Stimulated activated CD4-positive, alpha-beta T cell treated with anti-CD3 and anti-CD28 coated beads, TNF-alpha, amount 100 ng/mL, for 1 hour (primary cell): Measurements from ENCODE around the gene TREM1.
"Not testable (repeated sequence)": the region's sequence is repeated elsewhere in the genome, so short reads cannot be mapped to it uniquely, and the experiment has no call there.

Source experiments
- DNase-seq, 3 donors: peaks; one replicate each; pipeline ENCODE4 v3.0.0-alpha.2; 2020; ENCODE audit warnings: low read depth in 3 of 3, low spot score in 1 of 3

Gene TREM1

DNA sequence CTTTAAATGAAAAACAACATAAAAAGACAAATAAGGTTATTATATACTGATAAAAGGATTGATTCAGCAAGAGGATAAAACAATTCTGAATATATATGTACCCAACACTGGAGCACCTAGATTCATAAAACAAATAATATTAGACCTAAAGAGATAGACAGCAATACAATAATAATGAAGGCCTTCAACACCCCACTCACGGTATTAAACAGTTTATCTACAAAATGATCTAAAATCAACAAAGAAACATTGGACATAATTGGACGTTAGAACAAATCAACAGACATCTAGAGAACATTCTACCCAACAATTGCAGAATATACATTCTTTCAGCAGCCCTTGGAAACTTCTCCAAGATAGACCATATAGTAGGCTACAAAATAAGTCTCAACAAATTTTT is 24.1 kb downstream of the TREM1 start:
- no peak for DNase-seq

DNA sequence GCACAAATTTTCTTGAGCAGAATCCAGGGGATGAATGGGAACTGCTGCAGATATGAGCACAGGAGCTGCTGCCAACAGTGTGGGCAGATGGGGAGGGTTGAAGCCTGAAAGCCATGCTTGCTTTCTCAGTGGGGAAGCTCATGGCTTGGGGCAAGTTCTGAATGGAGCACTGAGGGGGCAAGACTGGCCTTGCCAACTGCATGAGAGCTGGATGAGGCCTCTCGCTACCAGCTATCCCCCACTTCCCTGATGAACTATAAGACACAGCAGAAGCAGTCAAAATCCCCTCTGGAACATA is 28.3 kb downstream of the TREM1 start:
- no peak for DNase-seq

DNA sequence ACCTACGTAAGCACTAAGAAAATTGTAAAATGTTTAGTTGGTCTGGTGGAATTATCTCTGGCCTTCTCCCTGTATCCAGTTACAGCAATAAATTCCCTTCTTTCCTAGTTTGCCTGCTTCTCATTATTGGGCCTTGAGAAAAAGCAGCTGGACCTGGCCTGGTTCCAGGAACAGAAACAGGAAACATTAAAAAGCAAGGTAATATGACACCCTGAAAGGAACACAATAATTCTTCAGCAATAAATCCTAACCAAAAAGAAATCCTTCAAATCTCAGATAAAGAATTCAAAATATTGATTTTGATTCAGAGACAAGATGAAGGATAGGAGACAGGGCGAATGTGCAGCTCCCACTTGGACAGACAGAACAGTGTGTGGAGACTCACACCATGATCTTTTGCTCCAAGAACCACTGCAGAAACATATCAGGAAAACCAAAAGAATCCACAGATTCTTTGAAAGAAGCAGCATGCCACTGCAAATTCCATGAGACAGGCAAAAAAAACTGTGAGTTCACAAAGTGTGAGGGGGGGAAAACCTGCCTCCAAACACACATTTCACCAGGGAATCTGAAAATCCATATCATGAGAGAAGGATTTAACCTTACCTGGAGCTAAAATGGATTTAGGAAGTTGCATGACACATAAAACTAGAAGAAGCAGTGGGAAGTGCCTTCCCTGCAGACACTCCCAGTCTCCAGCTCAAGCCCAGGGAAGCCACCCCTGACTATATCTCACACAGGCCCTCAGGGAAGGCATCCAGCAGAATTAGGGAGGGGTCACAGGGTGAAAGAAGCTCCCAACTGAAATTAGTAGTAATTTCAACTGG is 28.9 kb downstream of the TREM1 start:
- DNase-seq, result no peak

DNA sequence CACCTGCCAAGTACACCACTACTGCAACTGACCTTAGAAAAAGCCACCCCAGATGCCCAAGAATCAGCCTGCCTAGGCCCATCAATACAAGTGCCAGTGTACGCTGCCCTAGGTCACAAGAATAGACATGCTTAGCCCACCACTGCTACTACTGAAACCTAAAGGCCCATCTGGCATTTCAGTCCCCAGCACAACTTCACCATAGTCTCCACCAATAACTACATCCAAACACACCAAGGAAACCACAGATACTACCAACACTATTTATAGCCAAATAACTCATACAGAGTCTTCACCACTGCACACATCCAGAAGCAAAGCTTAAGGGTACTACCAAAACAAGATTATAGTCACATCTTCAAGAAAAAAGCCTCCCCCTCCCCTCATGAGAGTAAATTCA is 30.1 kb downstream of the TREM1 start:
- DNase-seq, result no peak

DNA sequence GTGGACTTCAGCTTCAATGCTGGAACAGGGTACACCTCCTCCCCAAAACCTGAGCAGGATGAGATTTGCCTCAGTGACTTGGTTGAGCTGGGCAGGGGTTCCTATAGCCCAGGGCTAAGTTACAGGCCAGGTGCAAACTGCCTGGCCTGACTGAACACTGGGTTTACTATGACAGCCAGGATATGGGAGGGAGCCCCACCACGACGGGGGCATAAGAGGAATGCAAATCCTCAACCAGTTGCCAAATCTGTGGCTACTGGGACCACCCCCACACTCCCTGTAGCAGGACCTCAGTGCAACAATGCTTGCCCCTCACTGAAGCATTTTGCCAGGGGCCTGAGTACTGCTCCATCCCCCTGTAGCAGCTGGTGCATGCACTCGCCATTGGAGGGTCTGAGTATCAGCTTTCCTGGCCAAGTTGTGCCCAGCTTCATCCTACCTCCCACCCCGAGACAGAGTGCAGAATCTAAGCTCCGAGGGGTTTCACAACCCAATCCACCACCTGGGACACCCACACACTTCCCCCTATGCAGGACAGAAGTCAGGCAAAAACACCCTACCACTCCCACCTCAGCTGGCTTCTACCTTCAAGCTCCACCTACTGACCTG is 30.7 kb downstream of the TREM1 start:
- no peak for DNase-seq

DNA sequence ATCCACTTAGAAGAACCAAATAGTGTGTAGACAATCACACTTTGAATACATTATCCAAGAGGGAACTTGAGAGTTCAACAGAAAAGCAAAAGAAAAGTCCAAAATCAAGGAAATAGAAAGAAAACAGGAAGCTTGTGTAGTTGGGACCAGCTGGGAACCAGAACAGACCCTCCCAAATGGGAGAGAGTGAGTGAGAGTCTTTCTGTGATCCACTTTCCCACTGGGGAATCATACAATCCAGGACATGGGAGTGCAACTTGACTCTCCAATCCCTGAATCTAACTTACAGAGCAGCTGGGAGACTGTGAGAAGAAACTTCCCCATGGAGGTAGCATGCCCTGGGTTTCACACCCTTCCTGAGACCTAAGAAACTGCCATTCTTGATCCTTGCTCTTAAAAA is 31.4 kb downstream of the TREM1 start:
- DNase-seq, result no peak

DNA sequence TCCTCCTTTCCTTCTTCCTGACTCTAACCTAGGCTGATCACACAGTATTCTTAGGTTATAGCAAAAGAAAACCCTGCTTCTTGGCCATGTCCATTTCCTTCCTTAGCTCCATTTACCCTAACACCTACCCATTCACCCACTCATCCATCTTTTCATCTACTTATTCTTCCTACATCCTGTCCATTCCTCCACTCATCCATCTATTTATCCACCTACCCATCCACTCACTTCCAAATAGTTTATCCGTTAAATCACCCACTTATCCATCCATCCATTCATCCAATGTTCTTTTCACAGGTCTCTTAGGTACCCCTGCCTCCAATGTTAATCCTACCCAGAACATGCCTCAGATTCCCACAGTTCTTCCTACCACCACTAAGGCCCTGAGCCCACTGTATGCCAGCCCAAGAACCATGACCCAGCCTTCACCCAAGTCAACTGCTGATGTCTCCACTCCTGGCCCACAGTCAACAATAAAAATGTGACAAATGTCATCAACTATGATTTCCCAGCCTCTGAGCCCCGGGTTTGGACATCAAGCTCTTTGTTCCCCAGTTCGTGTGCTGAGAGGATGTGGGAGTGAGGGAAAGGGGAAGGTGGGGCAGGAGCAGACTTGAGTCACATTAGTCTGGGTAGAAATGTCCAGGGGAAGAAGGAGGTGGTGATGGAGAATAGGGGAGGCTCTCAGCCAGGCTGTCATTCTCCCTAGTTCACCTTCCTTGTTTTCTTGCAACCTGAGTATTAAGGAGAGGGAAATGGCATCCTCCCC is 33.9 kb downstream of the TREM1 start:
- DNase-seq, result no peak

DNA sequence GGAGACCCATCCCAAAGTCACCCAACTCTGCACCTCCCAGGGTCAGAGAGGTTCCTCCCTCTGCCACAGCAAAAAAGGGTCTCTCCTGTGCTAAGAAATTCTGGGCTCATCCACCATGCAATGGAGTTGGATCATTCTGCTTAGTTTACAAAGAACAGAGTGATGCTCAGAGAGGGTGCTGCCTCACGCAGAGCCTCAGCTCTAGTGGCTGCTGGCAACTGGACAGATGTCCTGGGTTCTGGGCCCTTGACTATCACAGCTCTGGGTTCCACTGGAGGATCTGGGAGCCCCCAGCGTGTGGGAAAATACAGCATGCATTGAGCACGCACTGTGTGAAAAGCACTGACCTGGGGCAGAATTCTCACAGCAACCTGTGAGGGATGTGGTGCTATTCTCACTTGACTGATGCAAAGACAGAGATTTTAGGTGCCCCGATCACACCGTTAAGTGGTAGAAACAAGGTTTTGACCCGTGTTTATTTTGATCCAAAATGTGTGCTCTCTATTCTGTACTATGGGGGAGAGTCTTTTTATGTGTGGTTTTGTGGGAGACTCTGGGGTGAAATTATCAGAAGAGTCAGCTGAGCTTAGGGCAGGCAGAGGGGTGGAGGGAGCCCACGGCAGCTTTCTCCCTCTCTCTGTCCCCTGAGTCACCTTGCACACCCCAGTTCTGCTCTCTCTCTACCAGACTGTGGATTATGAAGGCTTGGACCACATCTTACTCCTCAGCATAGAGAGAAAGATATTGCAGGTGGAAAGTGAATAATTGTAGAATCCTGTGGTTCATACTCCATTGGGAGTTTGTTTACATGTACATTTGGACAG is 38.4 kb downstream of the TREM1 start:
- no peak for DNase-seq

DNA sequence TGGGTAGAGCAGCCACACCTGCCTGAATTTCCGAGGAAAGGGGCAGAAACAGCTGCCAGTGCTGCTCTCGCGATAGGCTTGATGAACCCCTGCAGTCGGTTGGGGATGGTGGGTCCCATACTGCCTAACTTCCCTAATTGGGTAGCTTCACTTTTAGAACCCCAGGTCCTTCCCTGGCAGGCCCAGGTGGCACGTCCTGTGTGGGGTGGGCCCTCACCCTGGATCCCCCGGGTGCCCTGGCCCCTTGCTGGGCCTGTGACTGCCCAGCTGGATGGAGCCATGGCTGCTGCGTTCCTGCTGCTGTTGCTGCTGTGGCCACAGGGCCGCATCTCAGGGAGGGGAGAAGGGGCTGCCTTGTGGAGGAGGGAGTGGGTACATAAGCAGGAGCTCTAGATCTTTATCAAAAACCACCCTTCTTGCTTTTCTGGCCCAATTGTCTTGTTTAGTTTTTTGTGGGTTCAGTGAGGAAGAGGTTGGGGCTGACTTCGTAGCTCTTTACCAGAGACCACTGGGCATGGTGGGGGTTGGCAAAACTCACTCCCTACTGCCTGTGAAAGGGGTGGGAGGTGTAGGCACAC is 39.1 kb downstream of the TREM1 start:
- DNase-seq, result no peak

DNA sequence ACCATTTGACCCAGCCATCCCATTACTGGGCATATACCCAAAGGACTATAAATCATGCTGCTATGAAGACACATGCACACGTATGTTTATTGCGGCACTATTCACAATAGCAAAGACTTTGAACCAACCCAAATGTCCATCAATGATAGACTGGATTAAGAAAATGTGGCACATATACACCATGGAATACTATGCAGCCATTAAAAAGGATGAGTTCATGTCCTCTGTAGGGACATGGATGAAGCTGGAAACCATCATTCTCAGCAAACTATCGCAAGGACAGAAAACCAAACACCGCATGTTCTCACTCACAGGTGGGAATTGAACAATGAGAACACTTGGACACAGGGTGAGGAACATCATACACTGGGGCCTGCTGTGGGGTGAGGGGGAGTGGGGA is 40.0 kb downstream of the TREM1 start:
- not testable (repeated sequence) for DNase-seq

DNA sequence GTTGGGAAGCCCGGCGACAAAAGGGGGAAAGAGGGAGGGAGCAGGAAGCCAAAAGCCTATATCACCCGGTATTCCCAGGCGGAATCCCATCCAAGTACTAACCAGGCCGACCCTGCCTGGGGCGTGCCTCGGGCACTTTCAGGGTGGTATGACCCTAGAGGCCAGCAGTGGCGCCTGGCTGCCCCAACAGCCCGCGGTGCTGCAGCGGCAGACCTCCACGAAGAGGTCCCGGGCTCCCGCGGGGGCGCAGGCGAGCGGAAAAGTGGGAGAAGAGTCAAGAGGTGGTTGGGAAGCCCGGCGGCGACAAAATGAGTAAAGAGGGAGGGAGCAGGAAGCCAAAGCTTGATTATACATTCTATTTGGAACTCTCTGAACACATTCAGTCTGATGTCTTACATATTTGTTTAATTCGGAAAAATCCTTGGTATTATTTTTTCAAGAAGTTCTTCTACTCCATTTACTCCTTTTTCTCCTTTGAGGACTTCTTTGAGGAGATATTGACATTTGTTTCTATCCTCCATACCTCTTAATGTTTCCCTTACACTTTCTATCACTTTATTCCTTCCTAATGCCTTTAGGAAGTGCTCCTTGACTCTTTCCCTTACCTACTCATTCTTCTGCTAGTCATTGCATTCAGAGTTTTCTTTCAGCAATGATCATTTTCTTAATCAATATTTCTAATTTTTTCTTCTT is 46.9 kb downstream of the TREM1 start:
- no peak for DNase-seq

DNA sequence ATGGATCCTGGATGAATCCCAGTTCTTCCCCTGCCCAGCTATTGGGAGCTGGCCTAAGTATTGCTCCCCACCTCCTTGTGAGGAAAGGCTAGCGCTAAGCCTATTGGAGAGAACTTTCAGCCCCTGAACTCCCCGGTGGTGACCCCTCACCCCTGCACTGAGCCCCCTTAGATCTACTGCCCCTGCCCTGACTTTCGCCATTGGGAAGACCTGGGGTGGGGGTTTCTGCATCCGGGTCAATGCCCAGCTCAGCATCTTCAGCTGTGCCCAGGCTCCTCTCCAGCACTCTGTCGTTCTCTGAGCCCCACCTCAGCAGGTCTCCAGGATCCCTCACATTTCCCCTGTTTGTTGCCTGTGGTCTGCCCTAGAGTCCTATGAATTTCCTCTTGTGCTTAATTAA is 49.4 kb downstream of the TREM1 start:
- DNase-seq, result no peak

DNA sequence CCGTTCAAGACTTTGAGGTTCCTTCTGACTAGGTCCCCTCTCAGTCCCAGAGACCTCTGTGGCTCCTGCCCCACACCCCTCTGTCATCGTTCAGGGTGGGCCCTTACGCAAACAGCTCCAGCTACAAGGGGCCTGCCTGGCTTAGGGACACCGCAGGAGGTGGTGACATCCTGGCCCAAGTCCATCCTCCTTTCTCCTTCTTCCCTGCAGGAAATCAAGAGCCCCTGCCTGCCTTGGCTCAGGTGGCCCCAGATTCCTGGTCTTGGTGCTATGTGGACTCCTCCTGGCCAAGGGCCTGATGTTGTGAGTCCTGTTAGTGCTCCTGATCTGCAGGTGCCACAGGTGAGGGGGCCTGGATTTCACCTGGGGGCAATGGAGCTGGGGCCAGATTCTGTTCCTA is 50.2 kb downstream of the TREM1 start:
- no peak for DNase-seq

DNA sequence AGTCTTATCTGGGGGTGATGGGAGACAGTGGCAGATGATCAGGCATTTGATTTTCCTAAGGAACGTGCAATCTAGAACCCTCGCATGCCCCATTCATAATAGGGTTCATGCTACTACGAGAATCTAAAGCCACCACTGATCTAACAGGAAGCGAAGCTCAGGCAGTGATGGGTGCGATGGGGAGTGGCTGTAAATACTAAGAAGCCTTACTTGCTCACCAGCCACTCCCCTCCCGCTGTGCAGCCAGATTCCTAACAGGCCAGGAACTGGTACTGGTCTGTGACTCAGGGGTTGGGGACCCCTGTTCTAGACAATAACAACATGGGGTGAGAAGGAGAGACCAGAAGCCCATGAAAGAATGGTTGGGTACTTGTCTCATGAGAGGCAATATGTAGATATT is 53.8 kb downstream of the TREM1 start:
- no peak for DNase-seq

DNA sequence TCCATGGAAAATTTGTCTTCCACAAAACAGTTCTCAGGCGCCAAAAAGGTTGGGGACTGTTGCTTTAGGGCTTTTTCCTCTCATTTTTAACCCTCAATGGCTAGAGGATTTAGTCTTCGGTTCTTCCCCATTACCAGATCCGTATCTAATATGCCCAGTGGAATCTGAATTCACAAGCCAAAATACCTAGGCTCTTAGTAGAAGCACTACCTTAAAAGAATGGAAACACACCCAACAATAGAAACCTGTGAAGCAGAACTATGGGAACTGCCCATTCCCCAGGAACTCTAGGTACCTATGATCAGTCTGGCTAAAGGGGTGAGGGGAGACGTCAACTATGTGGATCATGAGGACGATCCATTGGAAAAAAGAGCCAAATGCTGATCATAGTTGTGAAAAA is 55.2 kb downstream of the TREM1 start:
- DNase-seq, result no peak

DNA sequence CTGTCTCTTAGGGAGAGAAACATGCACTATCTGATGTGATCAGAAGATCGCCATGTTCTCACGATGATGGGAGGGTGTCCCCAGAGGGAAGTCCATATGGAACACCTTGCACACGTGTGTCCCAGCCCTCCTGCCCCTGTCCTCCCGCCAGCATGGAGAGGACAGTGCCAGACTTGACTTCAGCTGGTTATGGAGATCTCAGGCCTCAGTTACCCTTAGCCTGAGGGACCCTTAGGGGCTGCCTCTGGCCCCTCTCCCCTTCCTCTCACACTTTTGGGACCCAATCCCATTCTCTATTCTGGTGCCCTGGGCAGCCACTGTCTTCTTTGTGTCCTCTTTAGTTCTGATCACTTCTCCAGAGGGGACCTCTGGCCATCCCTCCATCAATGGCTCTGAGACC is 56.8 kb downstream of the TREM1 start:
- no peak for DNase-seq

DNA sequence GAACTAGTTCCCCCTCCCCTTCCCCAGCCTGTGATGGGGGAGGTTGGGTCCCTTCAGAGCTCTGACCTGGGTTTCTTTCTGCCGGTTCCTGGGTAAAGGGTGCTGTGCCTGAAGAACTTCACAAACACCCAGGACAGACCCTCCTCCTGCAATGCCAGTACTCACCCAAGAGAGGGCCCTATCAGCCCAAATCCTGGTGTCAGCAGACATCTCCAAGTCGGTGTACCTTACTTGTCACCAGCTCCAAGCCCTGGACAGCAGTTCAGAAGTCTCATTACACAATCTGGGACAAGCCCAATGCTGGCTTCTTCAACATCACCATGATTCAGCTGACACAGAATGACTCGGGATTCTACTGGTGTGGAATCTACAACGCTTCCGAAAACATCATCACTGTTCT is 57.9 kb downstream of the TREM1 start:
- no peak for DNase-seq

DNA sequence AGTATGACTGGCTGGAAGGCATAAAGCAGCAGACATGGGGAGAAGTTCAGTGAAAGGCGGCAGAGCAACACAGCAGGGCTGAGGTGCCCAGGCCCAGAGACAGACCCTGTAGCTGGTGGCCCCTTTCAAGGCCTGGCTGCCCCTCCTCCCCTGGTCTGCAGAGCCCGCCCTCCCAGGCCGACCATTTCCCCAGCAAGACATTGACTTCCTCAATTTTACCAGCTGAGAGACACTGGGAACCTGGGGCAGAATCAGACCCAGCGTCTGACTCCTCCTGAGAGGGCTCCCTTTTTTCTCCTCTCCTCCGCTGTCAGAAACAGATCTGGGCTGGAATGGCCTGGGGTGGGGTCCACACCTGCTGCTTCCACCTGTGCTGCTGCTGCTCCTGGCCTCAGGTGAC is 58.4 kb downstream of the TREM1 start, which contains the start of gene TREML4:
Gene TREML4, plus strand, starts transcription at position 254 of the 400 bp plus-strand sequence. Its CDS starts 79 bp downstream, at position 333.
- DNase-seq, result no peak

DNA sequence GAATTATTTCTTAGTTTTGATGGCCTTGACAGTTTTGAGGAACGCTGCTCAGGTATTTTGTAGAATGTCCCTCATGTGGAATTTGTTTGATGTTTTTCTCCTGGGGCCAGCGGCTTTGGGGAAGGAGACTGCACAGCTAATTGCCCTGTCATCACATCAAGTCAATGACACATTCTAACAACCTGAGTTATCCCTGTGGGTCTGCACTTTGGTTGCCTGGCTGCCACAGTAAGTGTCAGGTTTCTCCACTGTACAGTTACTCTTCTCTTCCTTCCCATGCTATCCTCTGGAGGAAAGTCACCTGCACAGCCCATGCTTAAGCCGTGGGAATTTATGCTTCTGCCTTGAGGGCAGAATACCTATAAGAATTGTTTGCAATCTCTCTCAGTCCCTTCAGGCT is 59.7 kb downstream of the TREM1 start:
- DNase-seq, result no peak

DNA sequence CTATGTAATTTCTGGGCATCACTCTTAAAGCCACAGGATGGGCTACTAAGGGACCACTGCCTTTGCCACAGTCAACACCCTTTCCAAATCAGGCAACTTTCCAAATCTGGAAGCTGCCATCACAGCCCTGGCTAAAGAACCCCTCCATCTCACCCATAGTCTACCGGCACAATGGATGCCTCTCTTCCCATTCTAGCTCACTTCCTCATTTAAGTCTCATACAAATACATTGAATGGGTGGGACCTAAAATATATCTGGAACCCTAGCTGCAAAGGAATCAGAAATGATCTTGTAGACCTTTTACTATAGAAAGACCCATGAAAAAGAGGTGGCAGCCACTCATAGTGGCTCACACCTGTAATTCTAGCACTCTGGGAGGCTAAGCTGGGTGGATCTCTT is 61.7 kb downstream of the TREM1 start:
- no peak for DNase-seq
